NCI-H510A treated with DMSO at 0.1 percent for 48 hours (cell line): ENCODE data around the gene CDK7.
"Not testable (repeated sequence)": the region's sequence is repeated elsewhere in the genome, so short reads cannot be mapped to it uniquely, and the experiment has no call there.

ENCODE experiments used
- DNase-seq: peaks from one replicate; lab custom pipeline; 2025; lab: John Stamatoyannopoulos, UW

CDK7 gene

GRCh38 chr5:69237877-69238276 is 3.2 kb downstream of the CDK7 start:
- no peak for DNase-seq

- no peak for DNase-seq
Observed at GRCh38 chr5:69238760-69239251, 4.1 kb downstream of the CDK7 start.

DNA sequence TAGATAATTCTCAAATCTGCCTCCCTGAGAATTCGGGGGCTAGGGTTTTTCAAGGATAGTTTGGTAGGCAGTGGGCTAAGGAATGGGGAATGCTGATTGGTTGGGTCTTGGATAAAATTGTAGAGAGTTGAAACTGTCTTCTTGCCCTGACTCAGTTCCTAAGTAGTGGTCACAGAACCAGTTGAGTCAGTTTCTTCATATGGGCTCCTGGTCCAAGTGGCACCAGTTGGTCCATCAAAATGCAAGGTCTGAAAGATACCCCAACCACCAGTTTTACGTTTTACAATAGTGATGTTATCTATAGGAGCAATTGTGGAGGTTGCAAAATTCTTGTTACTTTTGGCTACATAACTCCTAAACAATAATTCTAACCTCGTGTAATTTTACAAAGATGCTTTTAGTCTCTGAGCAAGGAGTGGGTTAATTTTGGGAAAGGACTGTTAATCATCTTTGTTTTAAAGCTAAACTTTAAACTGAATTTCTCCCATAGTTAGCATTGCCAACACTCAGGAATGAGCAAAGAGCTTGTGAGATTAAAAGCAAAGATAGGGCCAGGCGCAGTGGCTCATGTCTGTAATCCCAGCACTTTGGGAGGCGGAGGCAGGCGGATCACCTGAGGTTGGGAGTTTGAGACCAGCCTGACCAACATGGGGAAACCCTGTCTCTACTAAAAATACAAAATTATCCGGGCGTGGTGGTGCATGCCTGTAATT is 7.7 kb downstream of the CDK7 start:
- DNase-seq = no peak

- no peak for DNase-seq
Observed at GRCh38 chr5:69245031-69245430, 10.3 kb downstream of the CDK7 start.

DNA sequence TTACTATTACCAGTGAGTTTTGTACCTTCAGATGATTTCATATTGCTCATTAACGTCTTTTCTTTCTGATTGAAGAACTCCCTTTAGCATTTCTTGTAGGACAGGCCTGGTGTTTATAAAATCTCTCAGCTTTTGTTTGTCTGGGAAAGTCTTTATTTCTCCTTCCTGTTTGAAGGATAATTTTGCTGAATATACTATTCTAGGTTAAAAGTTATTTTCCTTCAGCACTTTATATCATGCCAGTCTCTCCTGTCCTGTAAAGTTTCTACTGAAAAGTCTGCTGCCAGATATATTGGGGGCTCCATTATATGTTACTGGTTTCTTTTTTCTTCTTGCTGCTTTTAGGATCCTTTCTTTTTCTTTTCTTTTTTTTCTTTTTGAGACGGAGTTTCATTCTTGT is 13.3 kb downstream of the CDK7 start:
- DNase-seq = no peak

DNA sequence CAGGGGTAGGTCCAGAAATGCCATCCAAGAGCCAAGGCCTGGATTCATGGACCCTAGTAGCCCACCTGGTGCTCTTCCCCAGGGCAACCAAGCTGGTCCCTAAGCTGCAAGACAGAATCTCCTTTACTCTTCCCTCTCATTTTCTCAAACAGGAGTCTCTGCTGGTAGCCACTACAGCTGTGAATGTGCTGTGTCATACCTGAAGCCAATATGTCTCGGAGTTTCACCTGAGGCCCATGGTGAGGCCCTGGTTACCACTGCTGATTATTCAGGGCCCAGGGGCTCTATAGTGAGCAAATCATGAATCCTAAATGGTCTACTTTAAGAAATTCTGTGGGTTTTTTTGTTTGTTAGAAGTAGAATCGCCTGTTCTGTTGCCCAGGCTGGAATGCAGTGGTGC is 15.9 kb downstream of the CDK7 start:
- no peak for DNase-seq

- no peak for DNase-seq
Observed at GRCh38 chr5:69252437-69252836, 17.8 kb downstream of the CDK7 start.

GRCh38 chr5:69255940-69256339 is 21.3 kb downstream of the CDK7 start:
- DNase-seq = not testable (repeated sequence)

DNA sequence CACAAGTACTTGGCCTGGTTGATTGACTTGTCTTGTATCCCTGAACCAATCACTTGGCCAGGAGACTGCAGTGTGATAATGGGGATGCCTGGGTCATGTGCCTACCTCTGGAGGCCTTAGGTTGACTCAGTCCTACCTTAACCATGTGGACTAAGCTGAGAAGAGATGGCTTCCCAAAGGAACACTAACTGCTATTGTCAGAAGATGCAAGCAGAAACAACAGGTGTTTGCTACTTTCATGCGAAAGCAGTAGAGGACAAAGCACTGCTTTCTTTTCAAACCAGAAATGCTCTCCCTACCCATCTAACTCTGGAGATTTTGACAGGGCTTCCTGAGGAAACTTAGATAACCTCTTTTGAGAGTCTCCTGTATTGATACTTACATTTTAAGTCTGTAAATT is 22.9 kb downstream of the CDK7 start:
- DNase-seq = no peak

- DNase-seq = no peak
Observed at GRCh38 chr5:69261034-69261433, 26.3 kb downstream of the CDK7 start.

- DNase-seq = no peak
Observed at GRCh38 chr5:69265931-69266330, 31.2 kb downstream of the CDK7 start.

- DNase-seq = no peak
Observed at GRCh38 chr5:69268899-69269298, 34.2 kb downstream of the CDK7 start.

GRCh38 chr5:69270840-69271239 is 36.2 kb downstream of the CDK7 start:
- no peak for DNase-seq

DNA sequence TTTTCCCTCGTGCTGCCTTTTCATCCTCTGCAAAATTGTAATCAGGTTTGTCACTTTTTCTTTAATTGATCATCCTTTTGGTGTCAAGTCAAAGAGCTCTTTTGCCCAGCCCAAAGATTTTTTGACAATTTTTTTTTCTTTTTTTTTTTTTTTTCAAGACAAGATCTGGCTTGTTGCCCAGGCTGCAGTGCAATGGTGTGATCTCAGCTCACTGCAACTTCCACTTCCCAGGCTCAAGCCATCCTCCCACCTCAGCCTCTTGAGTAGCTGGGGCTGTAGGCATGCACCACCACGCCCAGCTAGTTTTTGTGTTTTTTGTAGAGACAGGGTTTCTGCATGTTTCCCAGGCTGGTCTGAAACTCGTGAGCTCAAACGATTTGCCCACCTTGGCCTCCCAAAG is 36.7 kb downstream of the CDK7 start:
- no peak for DNase-seq

GRCh38 chr5:69275563-69275962 is 40.9 kb downstream of the CDK7 start:
- DNase-seq = no peak

DNA sequence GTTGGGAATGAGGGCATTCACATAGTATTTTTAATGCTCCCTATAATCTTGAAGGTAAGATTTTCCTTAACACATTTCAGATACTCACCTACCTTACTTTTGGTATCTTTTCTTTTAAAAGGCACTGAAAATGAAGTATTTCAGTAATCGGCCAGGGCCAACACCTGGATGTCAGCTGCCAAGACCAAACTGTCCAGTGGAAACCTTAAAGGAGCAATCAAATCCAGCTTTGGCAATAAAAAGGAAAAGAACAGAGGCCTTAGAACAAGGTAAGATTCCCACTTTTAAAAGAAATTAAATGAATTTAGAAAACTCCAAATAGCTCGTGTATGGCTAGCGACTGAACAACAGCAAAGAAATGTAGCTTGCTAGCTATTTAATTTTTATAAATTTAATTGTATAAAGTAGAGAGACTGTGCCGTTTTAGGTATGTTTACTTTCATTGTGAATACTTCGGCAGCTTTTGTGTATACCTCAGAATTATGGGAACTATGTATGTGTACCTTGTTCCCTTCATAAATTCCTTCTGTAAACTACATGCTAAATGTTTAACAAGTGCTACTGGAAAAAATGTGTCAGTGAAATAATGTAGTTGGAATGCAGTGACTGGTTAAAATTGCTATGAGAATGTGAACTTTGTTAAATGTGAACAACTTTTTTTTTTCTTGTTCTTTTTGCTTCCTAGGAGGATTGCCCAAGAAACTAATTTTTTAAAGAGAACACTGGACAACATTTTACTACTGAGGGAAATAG is 41.9 kb downstream of the CDK7 start:
- no peak for DNase-seq

GRCh38 chr5:69279517-69279916 is 44.8 kb downstream of the CDK7 start:
- DNase-seq = no peak

- DNase-seq = no peak
Observed at GRCh38 chr5:69281114-69281513, 46.4 kb downstream of the CDK7 start.

DNA sequence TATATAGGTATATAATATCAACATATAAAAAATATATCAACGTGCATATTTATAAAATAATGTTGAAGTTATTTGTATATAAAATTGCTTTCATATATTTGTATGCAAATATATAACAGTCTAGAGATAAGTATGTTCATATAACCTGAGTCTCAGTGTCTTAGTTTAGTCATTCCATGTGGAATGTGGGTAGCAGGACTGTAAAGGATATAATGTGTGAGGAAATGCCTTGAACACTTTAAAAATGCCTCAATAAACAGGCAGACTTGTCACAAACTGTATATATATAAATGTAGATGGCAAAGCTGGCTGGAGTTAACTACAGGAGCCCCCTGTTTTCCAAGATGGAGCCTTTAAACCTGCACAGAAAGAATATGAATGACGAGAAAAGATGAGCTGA is 49.5 kb downstream of the CDK7 start:
- no peak for DNase-seq

GRCh38 chr5:69285448-69286116 is 50.9 kb downstream of the CDK7 start:
- no peak for DNase-seq

- DNase-seq = no peak
Observed at GRCh38 chr5:69288069-69288468, 53.4 kb downstream of the CDK7 start.

DNA sequence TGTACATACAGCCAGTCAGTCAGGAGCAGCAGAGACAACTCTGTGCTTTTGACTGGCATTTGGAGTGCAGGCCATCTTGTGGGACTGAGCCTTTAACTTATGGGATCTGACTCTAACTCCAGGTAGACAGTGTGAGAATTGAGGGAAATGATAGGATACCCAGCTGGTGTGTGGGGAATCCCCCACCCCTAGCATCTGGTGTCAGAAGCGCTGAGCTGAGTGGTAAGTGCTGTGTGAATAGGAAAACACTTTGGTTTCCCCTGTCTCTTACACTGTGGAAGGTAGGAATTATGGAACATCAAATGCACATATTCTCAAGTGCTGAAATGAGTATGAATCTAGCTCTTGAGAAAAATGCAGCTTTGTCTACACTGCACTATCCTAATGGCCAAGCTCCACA is 54.0 kb downstream of the CDK7 start:
- no peak for DNase-seq

- no peak for DNase-seq
Observed at GRCh38 chr5:69292306-69292705, 57.6 kb downstream of the CDK7 start.
